Liver (tissue), 9 donors: ENCODE measurements around the gene SESN1. TPM values are rescaled to one million over a fixed set of nuclear protein-coding genes. Genes with fewer than 3 reads are reported as not detected.

Experiments
- DNase-seq: peaks from one replicate; pipeline ENCODE4 v3.0.0-alpha.2; 2017; ENCODE audit warnings: low spot score
- H3K27ac ChIP-seq, 2 donors: one replicate each; pipeline ENCODE4 v1.7.0; 2013; ENCODE audit warnings: inconsistent platforms in 2 of 2, low read length in 2 of 2, control low read depth in 1 of 2, low read depth in 1 of 2, mild to moderate bottlenecking in 1 of 2
- H3K27me3 ChIP-seq, 4 donors: one replicate each; pipeline versions ENCODE4 v1.6.1 to v1.7.0; 2013; ENCODE audit warnings: low read length in 3 of 4, inconsistent platforms in 1 of 4, mild to moderate bottlenecking in 1 of 4, moderate library complexity in 1 of 4; ENCODE audit not compliant: control insufficient read depth in 4 of 4, insufficient read depth in 4 of 4
- H3K36me3 ChIP-seq, 4 donors: one replicate each; pipeline versions ENCODE4 v1.6.1 to v1.7.0; 2013; ENCODE audit warnings: low read length in 3 of 4, mild to moderate bottlenecking in 3 of 4, low read depth in 1 of 4, moderate library complexity in 1 of 4; ENCODE audit not compliant: control insufficient read depth in 4 of 4, insufficient read depth in 3 of 4
- H3K4me1 ChIP-seq, 4 donors: one replicate each; pipeline versions ENCODE4 v1.6.1 to v1.7.0; 2013; ENCODE audit warnings: low read length in 3 of 4, mild to moderate bottlenecking in 3 of 4, moderate library complexity in 1 of 4; ENCODE audit not compliant: control insufficient read depth in 4 of 4, insufficient read depth in 4 of 4
- H3K4me3 ChIP-seq, 3 donors: one replicate each; pipeline versions ENCODE4 v1.6.1 to v1.7.0; 2013; ENCODE audit warnings: low read length in 3 of 3, control low read depth in 1 of 3, low read depth in 1 of 3, mild to moderate bottlenecking in 1 of 3
- H3K9ac ChIP-seq, 2 donors: one replicate each; pipeline ENCODE4 v1.7.0; 2013; ENCODE audit warnings: low read length in 2 of 2, mild to moderate bottlenecking in 2 of 2, moderate library complexity in 2 of 2, control low read depth in 1 of 2, low read depth in 1 of 2
- H3K9me3 ChIP-seq, 4 donors: one replicate each; pipeline versions ENCODE4 v1.6.1 to v1.7.0; 2013; ENCODE audit warnings: low read length in 3 of 4; ENCODE audit not compliant: control insufficient read depth in 4 of 4
- ATF3 ChIP-seq: IDR thresholded peaks from 2 replicates; pipeline ENCODE4 v1.6.1; 2016; ENCODE audit warnings: antibody characterized with exemption
- CTCF ChIP-seq: fragments of 150-350 bp; IDR thresholded peaks from 2 replicates; pipeline ENCODE4 v1.5.1; 2017; ENCODE audit warnings: improper control_type of control experiment, low read depth, low read length; ENCODE audit not compliant: missing input control
- EGR1 ChIP-seq, 2 donors: IDR thresholded peaks; 2 replicates each; pipeline ENCODE4 v1.6.1; 2016 to 2018; ENCODE audit warnings: antibody characterized with exemption in 2 of 2, low read depth in 2 of 2
- FOXA1 ChIP-seq: IDR thresholded peaks from 2 replicates; pipeline ENCODE4 v1.6.1; 2016; ENCODE audit warnings: antibody characterized with exemption
- FOXA2 ChIP-seq: IDR thresholded peaks from 2 replicates; pipeline ENCODE4 v1.6.1; 2016; ENCODE audit warnings: antibody characterized with exemption
- GABPA ChIP-seq, 2 donors: IDR thresholded peaks in 1 of 2; conservative IDR thresholded peaks in 1 of 2; 2 replicates each; pipeline ENCODE4 v1.6.1; 2016; ENCODE audit warnings: antibody characterized with exemption in 2 of 2, mild to moderate bottlenecking in 1 of 2, moderate library complexity in 1 of 2
- HNF4A ChIP-seq, 2 donors: conservative IDR thresholded peaks; 2 replicates each; pipeline ENCODE4 v1.6.1; 2016; ENCODE audit warnings: antibody characterized with exemption in 2 of 2, mild to moderate bottlenecking in 2 of 2
- HNF4G ChIP-seq: IDR thresholded peaks from 2 replicates; pipeline ENCODE4 v1.6.1; 2016; ENCODE audit warnings: antibody characterized with exemption
- NR2F2 ChIP-seq: IDR thresholded peaks from 2 replicates; pipeline ENCODE4 v1.6.1; 2016; ENCODE audit warnings: antibody characterized with exemption
- RAD21 ChIP-seq, 2 donors: IDR thresholded peaks; 2 replicates each; pipeline ENCODE4 v1.6.1; 2016; ENCODE audit warnings: antibody characterized with exemption in 2 of 2, mild to moderate bottlenecking in 2 of 2
- REST ChIP-seq: IDR thresholded peaks from 2 replicates; pipeline ENCODE4 v1.6.1; 2016; ENCODE audit warnings: antibody characterized with exemption, mild to moderate bottlenecking
- RXRA ChIP-seq, 2 donors: IDR thresholded peaks; 2 replicates each; pipeline ENCODE4 v1.6.1; 2017 to 2018; ENCODE audit warnings: antibody characterized with exemption in 2 of 2, mild to moderate bottlenecking in 1 of 2
- SP1 ChIP-seq: IDR thresholded peaks from 2 replicates; pipeline ENCODE4 v1.6.1; 2018; ENCODE audit warnings: antibody characterized with exemption, mild to moderate bottlenecking
- TAF1 ChIP-seq: conservative IDR thresholded peaks from 2 replicates; pipeline ENCODE4 v1.6.1; 2016; ENCODE audit warnings: antibody characterized with exemption, mild to moderate bottlenecking
- ZBTB33 ChIP-seq: IDR thresholded peaks from 2 replicates; pipeline ENCODE4 v1.6.1; 2016; ENCODE audit warnings: antibody characterized with exemption
- WGBS: extraction: QIAGEN DNeasy Blood & Tissue Kit; methylation state at CpG from one replicate; pipeline ENCODE4 v1.1.7; 2013; 5-methylcytosine and 5-hydroxymethylcytosine counted together
- polyA plus RNA-seq, 2 donors: library from polyadenylated mRNA; stranded (reverse) in 1 of 2; unstranded in 1 of 2; fragments of 200-250 nt in 1 of 2; fragments of >200 nt in 1 of 2; fragmentation: Nextera tagmentation in 1 of 2; extraction: Ambion mirVana in 1 of 2; gene quantifications; one replicate each; pipeline versions ENCODE4 v1.2.1 to v1.2.3, GENCODE V29; 2013 to 2015
- total RNA-seq, 2 donors: library from RNA; depleted of rRNA; stranded (reverse); fragments of >200 nt; gene quantifications; one replicate each; pipeline ENCODE4 v1.2.3, GENCODE V29; 2014
- donor health status: healthy.
- donor health status: healthy.
- donor health status: healthy.
- donor health status: healthy.
- donor health status: healthy.

The SESN1 gene
- total and polyA plus RNA-seq, 4 donors = 6.2 to 17.0 (median 11.0) TPM

- Histone ChIP-seq H3K4me3 (no peak overlapping the region), H3K4me1 (no peaks in the 10 kb centered on the region), H3K36me3 (no peaks in the 10 kb centered on the region), H3K27ac (no peak overlapping the region), H3K9ac (no peak overlapping the region), H3K9me3 (no peaks in the 10 kb centered on the region), H3K27me3 (no peaks in the 10 kb centered on the region)
- TF ChIP-seq CTCF (no peak), RAD21 (IDR thresholded peaks at IDR 0.05) (no peak), TAF1 (no peak), GABPA (IDR thresholded peaks at IDR 0.05 in 1 of 2, conservative IDR thresholded peaks at IDR 0.05 in 1 of 2) (no peak), FOXA1 (no peak), HNF4A (conservative IDR thresholded peaks at IDR 0.05) (no peak), SP1 (no peak), HNF4G (no peak), RXRA (IDR thresholded peaks at IDR 0.05) (no peak), NR2F2 (no peak), ATF3 (no peak)
- no peak for DNase-seq
- WGBS = 92% methylated on average over 6 of the region's 6 CpGs
Observed at GRCh38 chr6:108961985-108962384, 132.7 kb downstream of the SESN1 start.

- Histone ChIP-seq H3K9me3 (no peaks in the 10 kb centered on the region), H3K27ac (no peak overlapping the region), H3K4me1 (no peaks in the 10 kb centered on the region), H3K36me3 (no peaks in the 10 kb centered on the region), H3K9ac (no peak overlapping the region), H3K27me3 (no peaks in the 10 kb centered on the region), H3K4me3 (no peak overlapping the region)
- WGBS = 98% methylated on average over 14 of the region's 14 CpGs
- DNase-seq = no peak
- TF ChIP-seq EGR1 (IDR thresholded peaks at IDR 0.05; ENCODE audit: low read depth in 2 of 2) (no peak), FOXA2 (no peak), ZBTB33 (no peak), GABPA (IDR thresholded peaks at IDR 0.05 in 1 of 2, conservative IDR thresholded peaks at IDR 0.05 in 1 of 2) (no peak), TAF1 (no peak)
Observed at GRCh38 chr6:108961077-108961476, 133.6 kb downstream of the SESN1 start.

GRCh38 chr6:108960601-108961000 lies 134.0 kb downstream of the SESN1 start:
- 95% methylated on average over 7 of the region's 7 CpGs for WGBS
- TF ChIP-seq HNF4G = no peak
- TF ChIP-seq REST = no peak

More at GRCh38 chr6:108960601-108961000, 134.0 kb downstream of the SESN1 start:
- no peaks in the 10 kb centered on the region for H3K9me3 ChIP-seq
- no peak overlapping the region for H3K9ac ChIP-seq
- DNase-seq = no peak
- H3K4me3 ChIP-seq = no peak overlapping the region
- H3K36me3 ChIP-seq = no peaks in the 10 kb centered on the region
- H3K27me3 ChIP-seq = no peaks in the 10 kb centered on the region
- no peak overlapping the region for H3K27ac ChIP-seq
- H3K4me1 ChIP-seq = no peaks in the 10 kb centered on the region
